Keratinocyte (primary cell): ENCODE measurements around the gene TCIRG1. TPM values are rescaled to one million over a fixed set of nuclear protein-coding genes. Genes with fewer than 3 reads are reported as not detected.

ENCODE experiments used
- DNase-seq: peaks from one replicate; pipeline ENCODE4 v3.0.0-alpha.2; 2011; ENCODE audit warnings: low read depth, missing footprints, low spot score
- FAIRE-seq: peaks from 2 replicates; lab custom pipeline; 2011; peaks lifted over from hg19 to GRCh38; lab: Jason Lieb, UNC
- H2AFZ ChIP-seq: 2 replicates; pipeline ENCODE4 v1.6.0; 2012; ENCODE audit warnings: low read length, control low read depth, inconsistent platforms; ENCODE audit not compliant: control insufficient read depth
- H3K27ac ChIP-seq: 2 replicates; pipeline ENCODE4 v1.5.1; 2011; ENCODE audit warnings: low read length; ENCODE audit not compliant: control insufficient read depth, insufficient read depth
- H3K27me3 ChIP-seq: 3 replicates; pipeline ENCODE4 v1.6.0; 2011; ENCODE audit warnings: low read length; ENCODE audit not compliant: control insufficient read depth, insufficient read depth; ENCODE audit errors: extremely low read depth
- H3K36me3 ChIP-seq, 2 experiments: 2 replicates in 1 of 2; 3 replicates in 1 of 2; pipeline ENCODE4 v1.5.1; 2011; ENCODE audit warnings: low read length in 2 of 2, mild to moderate bottlenecking in 1 of 2; ENCODE audit not compliant: control insufficient read depth in 2 of 2, insufficient read depth in 2 of 2; ENCODE audit errors: extremely low read depth in 1 of 2
- H3K4me1 ChIP-seq: 3 replicates; pipeline ENCODE4 v1.5.1; 2011; ENCODE audit warnings: low read length; ENCODE audit not compliant: control insufficient read depth, insufficient read depth; ENCODE audit errors: extremely low read depth
- H3K4me2 ChIP-seq: 3 replicates; pipeline ENCODE4 v1.6.0; 2011; ENCODE audit warnings: low read depth, low read length; ENCODE audit not compliant: control insufficient read depth, insufficient read depth; ENCODE audit errors: extremely low read depth
- H3K4me3 ChIP-seq, 3 experiments: fragments of 200-600 bp in 1 of 3; sonication (generic) in 1 of 3; 2 replicates in 2 of 3; 3 replicates in 1 of 3; pipeline ENCODE4 v1.5.1; 2011 to 2016; ENCODE audit warnings: low read length in 3 of 3, mild to moderate bottlenecking in 3 of 3, control low read depth in 2 of 3, inconsistent platforms in 1 of 3, low read depth in 1 of 3, mixed read lengths in 1 of 3, mixed run types in 1 of 3, moderate library complexity in 1 of 3; ENCODE audit not compliant: control insufficient read depth in 2 of 3, insufficient read depth in 2 of 3; ENCODE audit errors: extremely low read depth in 1 of 3
- H3K79me2 ChIP-seq: 2 replicates; pipeline ENCODE4 v1.6.0; 2012; ENCODE audit warnings: low read length; ENCODE audit not compliant: control insufficient read depth, insufficient read depth
- H3K9ac ChIP-seq: 3 replicates; pipeline ENCODE4 v1.6.0; 2011; ENCODE audit warnings: low read length; ENCODE audit not compliant: control insufficient read depth, insufficient read depth; ENCODE audit errors: extremely low read depth
- H3K9me1 ChIP-seq: 3 replicates; pipeline ENCODE4 v1.6.0; 2011; ENCODE audit warnings: low read length; ENCODE audit not compliant: control insufficient read depth, insufficient read depth; ENCODE audit errors: extremely low read depth
- H3K9me3 ChIP-seq: 2 replicates; pipeline ENCODE4 v1.5.1; 2012; ENCODE audit warnings: low read depth, low read length; ENCODE audit not compliant: control insufficient read depth
- H4K20me1 ChIP-seq: 3 replicates; pipeline ENCODE4 v1.6.0; 2011; ENCODE audit warnings: low read length; ENCODE audit not compliant: control insufficient read depth, insufficient read depth; ENCODE audit errors: extremely low read depth
- EZH2 ChIP-seq: IDR thresholded peaks from one replicate; pipeline ENCODE4 v1.6.1; 2012; ENCODE audit warnings: inconsistent platforms, mild to moderate bottlenecking, low read length, moderate library complexity
- dilution Hi-C: fragments of 300-500 bp; cut with MboI; formaldehyde crosslinking; loops from one replicate; pipeline ENCODE4 v1.7.0; 2020; ENCODE audit warnings: low sequenced_read_pairs; ENCODE audit not compliant: extremely low pct_ligation_motif_present
- polyA plus RNA-seq, 5 experiments: library from polyadenylated mRNA; depleted of rRNA in 3 of 5; stranded (reverse) in 3 of 5; stranded (forward) in 1 of 5; unstranded in 1 of 5; fragments of >200 nt; gene quantifications; 1 replicate in 1 of 5; 2 replicates in 3 of 5; 3 replicates in 1 of 5; pipeline versions ENCODE4 v1.2.1 to v1.2.3, GENCODE V29; 2011 to 2012; ENCODE audit warnings: missing spikeins in 2 of 5, low read depth in 1 of 5, low replicate concordance in 1 of 5
- TF ChIP-seq, protein P1 (sequence below), 3 experiments: IDR thresholded peaks in 1 of 3; conservative IDR thresholded peaks in 1 of 3; optimal IDR thresholded peaks in 1 of 3; 2 replicates in 2 of 3; 3 replicates in 1 of 3; pipeline versions ENCODE3 to v1.5.1; 2011; ENCODE audit warnings: low read length in 3 of 3, mild to moderate bottlenecking in 3 of 3, moderate library complexity in 2 of 3, control low read depth in 1 of 3, inconsistent platforms in 1 of 3; ENCODE audit not compliant: insufficient read depth in 2 of 3; ENCODE audit errors: extremely low read depth in 1 of 3

The TCIRG1 gene
- polyA plus RNA-seq, 1 donor (not counting 4 experiments of a cell fraction or from before 2014, with no cell fraction given): 12.7 TPM

DNA sequence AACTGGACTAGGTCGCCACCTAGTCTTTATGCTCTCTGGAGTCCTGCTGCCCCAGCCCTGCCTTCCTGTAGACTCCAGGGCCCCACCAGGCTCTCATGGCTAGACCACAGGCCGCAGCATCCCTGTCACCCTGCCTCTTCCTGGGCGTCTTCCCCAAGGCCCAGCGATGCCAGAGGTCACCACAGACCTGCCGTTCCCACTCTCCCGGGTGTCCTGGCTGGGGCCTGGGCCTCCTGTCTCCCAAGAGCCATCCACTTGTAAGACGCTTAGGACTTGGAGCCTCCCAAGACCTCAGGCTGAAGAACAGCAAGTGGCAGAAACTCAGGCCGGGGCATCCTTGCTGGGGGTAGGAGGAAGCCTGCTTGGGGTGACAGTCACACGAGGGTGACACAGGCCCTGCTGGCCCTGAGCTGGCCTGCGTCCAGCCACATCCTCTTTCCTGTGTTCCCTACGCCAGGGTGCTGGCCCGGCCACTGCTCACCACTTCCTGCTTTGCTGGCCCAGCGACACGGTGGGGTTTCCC lies 2.0 kb upstream of the TCIRG1 start:
- DNase-seq: no peak
- Histone ChIP-seq H3K9ac (no peak overlapping the region), H2AFZ (no peak overlapping the region), H3K9me3 (no peaks in the 10 kb centered on the region), H4K20me1 (no peaks in the 10 kb centered on the region), H3K4me3 (no peak overlapping the region), H3K79me2 (peaks cover 17% of the 10 kb centered on the region), H3K36me3 (peaks cover 10 to 21% of the 10 kb centered on the region in 2 experiments), H3K27me3 (no peaks in the 10 kb centered on the region), H3K9me1 (no peaks in the 10 kb centered on the region), H3K4me1 (peaks cover 10% of the 10 kb centered on the region), H3K27ac (no peak overlapping the region), H3K4me2 (no peak overlapping the region)
- no peak for FAIRE-seq
- TF ChIP-seq, protein P1, sequence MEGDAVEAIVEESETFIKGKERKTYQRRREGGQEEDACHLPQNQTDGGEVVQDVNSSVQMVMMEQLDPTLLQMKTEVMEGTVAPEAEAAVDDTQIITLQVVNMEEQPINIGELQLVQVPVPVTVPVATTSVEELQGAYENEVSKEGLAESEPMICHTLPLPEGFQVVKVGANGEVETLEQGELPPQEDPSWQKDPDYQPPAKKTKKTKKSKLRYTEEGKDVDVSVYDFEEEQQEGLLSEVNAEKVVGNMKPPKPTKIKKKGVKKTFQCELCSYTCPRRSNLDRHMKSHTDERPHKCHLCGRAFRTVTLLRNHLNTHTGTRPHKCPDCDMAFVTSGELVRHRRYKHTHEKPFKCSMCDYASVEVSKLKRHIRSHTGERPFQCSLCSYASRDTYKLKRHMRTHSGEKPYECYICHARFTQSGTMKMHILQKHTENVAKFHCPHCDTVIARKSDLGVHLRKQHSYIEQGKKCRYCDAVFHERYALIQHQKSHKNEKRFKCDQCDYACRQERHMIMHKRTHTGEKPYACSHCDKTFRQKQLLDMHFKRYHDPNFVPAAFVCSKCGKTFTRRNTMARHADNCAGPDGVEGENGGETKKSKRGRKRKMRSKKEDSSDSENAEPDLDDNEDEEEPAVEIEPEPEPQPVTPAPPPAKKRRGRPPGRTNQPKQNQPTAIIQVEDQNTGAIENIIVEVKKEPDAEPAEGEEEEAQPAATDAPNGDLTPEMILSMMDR (optimal IDR thresholded peaks at IDR 0.05 in 1 of 3, IDR thresholded peaks at IDR 0.05 in 1 of 3, conservative IDR thresholded peaks at IDR 0.05 in 1 of 3; ENCODE audit: extremely low read depth in 1 of 3, insufficient read depth in 2 of 3, low read length in 3 of 3): no peak
- no peak for TF ChIP-seq EZH2
- dilution Hi-C loops: no loop called here

DNA sequence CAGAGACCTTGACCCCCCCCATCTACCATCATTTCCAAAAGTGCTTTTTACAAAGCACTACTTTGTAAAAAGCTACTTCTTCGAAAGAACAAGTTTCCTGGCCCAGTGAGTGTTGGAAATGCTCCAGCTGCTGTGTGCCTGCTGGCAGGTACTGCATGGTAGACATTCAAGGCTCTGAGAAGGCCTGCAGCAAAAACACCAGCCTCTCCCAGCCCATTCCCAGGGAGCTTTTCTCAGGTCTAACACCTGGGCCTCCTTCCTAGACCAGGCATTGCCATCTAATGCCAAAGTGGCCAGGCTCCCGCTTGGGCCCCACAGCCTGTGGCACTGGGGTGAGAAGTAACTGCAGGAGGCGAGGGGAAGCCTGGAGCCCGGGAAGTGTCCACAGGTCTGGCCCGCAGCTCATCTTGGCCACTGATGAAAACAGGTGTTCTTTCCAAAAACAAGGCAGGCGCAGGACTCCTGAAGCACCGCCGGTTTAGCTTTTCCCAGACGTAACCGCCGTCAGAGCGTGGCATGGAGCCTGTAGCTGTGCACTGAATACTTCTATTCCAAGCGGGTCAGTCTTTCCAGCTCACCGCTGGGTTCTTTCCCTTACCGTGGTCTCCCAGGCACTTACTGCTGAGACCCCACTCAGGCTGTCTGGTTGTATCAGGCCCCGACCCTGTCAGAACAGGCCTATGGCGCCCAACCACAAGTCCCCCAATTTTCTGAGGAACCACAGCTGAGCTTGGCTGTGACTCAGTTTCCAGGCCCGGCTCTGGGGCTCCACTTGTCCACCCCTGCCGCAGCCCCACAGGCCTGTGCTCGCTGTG lies 1.2 kb upstream of the TCIRG1 start:
- dilution Hi-C loops: no loop called here
- Histone ChIP-seq H3K27ac (no peak overlapping the region), H3K4me2 (no peak overlapping the region), H3K9me1 (no peaks in the 10 kb centered on the region), H3K4me1 (peaks cover 7% of the 10 kb centered on the region), H2AFZ (no peak overlapping the region), H3K9ac (no peak overlapping the region), H3K79me2 (peaks cover 8% of the 10 kb centered on the region), H3K4me3 (no peak overlapping the region), H3K9me3 (no peaks in the 10 kb centered on the region), H3K36me3 (peaks cover 10 to 16% of the 10 kb centered on the region in 2 experiments), H3K27me3 (no peaks in the 10 kb centered on the region), H4K20me1 (no peaks in the 10 kb centered on the region)
- TF ChIP-seq, protein P1 (optimal IDR thresholded peaks at IDR 0.05 in 1 of 3, IDR thresholded peaks at IDR 0.05 in 1 of 3, conservative IDR thresholded peaks at IDR 0.05 in 1 of 3; ENCODE audit: extremely low read depth in 1 of 3, insufficient read depth in 2 of 3, low read length in 3 of 3): no peak
- no peak for TF ChIP-seq EZH2
- DNase-seq (no peak), FAIRE-seq (no peak)
